Neural progenitor cell (in vitro differentiated cells): ENCODE data around the gene NFATC2. TPM values are rescaled to one million over a fixed set of nuclear protein-coding genes. Genes with fewer than 3 reads are reported as not detected.

Source experiments
- DNase-seq: peaks from one replicate; pipeline ENCODE4 v3.0.0-alpha.2; 2016; ENCODE audit warnings: low spot score
- H2AFZ ChIP-seq: fragments of 200-600 bp; sonication (generic); replicated peaks from 2 replicates; pipeline ENCODE4 v1.6.1; 2016; ENCODE audit warnings: antibody characterized with exemption
- H3F3A ChIP-seq: fragments of 200-600 bp; sonication (generic); 2 replicates; pipeline ENCODE4 v1.6.1; 2016; ENCODE audit warnings: antibody characterized with exemption, low read depth
- H3K27ac ChIP-seq: fragments of 200-600 bp; sonication (generic); 2 replicates; pipeline ENCODE4 v1.5.1; 2016; ENCODE audit warnings: mild to moderate bottlenecking
- H3K27me3 ChIP-seq: fragments of 200-600 bp; sonication (generic); 2 replicates; pipeline ENCODE4 v1.6.1; 2016; ENCODE audit warnings: mild to moderate bottlenecking, moderate library complexity
- H3K36me3 ChIP-seq: fragments of 200-600 bp; sonication (generic); 2 replicates; pipeline ENCODE4 v1.5.1; 2016
- H3K4me1 ChIP-seq: fragments of 200-600 bp; sonication (generic); 2 replicates; pipeline ENCODE4 v1.6.1; 2016; ENCODE audit warnings: mixed run types
- H3K4me2 ChIP-seq: fragments of 200-600 bp; sonication (generic); 2 replicates; pipeline ENCODE4 v1.6.1; 2016
- H3K4me3 ChIP-seq: fragments of 200-600 bp; sonication (generic); 2 replicates; pipeline ENCODE4 v1.5.1; 2016
- H3K79me2 ChIP-seq: fragments of 200-600 bp; sonication (generic); 2 replicates; pipeline ENCODE4 v1.6.1; 2016; ENCODE audit warnings: low read depth
- H3K9ac ChIP-seq: fragments of 200-600 bp; sonication (generic); 2 replicates; pipeline ENCODE4 v1.6.1; 2016
- H3K9me3 ChIP-seq: fragments of 200-600 bp; sonication (generic); 2 replicates; pipeline ENCODE4 v1.5.1; 2016; ENCODE audit warnings: low read depth
- H4K20me1 ChIP-seq: fragments of 200-600 bp; sonication (generic); 2 replicates; pipeline ENCODE4 v1.6.1; 2016; ENCODE audit warnings: low read depth
- H3K27ac Mint-ChIP-seq: 3 replicates; pipeline ENCODE4 v1.8.0; 2021; ENCODE audit warnings: mixed read lengths
- H3K27me3 Mint-ChIP-seq: 2 replicates; pipeline ENCODE4 v1.8.0; 2022; ENCODE audit warnings: low read depth, mild to moderate bottlenecking, inconsistent platforms, moderate library complexity, mixed read lengths; ENCODE audit not compliant: insufficient read depth
- H3K36me3 Mint-ChIP-seq: 3 replicates; pipeline ENCODE4 v1.8.0; 2021; ENCODE audit warnings: mixed read lengths
- H3K4me1 Mint-ChIP-seq: 3 replicates; pipeline ENCODE4 v1.8.0; 2021; ENCODE audit warnings: mixed read lengths
- H3K4me3 Mint-ChIP-seq: 3 replicates; pipeline ENCODE4 v1.8.0; 2021; ENCODE audit warnings: mild to moderate bottlenecking, moderate library complexity, mixed read lengths
- H3K9me3 Mint-ChIP-seq: 3 replicates; pipeline ENCODE4 v1.8.0; 2020; ENCODE audit warnings: mixed read lengths
- CTCF ChIP-seq: fragments of 200-600 bp; sonication (generic); IDR thresholded peaks from 2 replicates; pipeline ENCODE4 v1.5.1; 2017; ENCODE audit warnings: antibody characterized with exemption, mild to moderate bottlenecking
- EZH2 ChIP-seq: fragments of 200-600 bp; sonication (generic); IDR thresholded peaks from 2 replicates; pipeline ENCODE4 v1.6.1; 2017; ENCODE audit warnings: antibody characterized with exemption, mild to moderate bottlenecking, moderate library complexity
- EZH2phosphoT487 ChIP-seq: fragments of 200-600 bp; sonication (generic); IDR thresholded peaks from 2 replicates; pipeline ENCODE4 v1.6.1; 2017; ENCODE audit warnings: antibody characterized with exemption
- total RNA-seq: library from RNA; depleted of rRNA; stranded (reverse); fragments of >200 nt; gene quantifications from 2 replicates; pipeline ENCODE4 v1.2.3, GENCODE V29; 2015; ENCODE audit warnings: low replicate concordance

The NFATC2 gene
- total RNA-seq, 1 donor from 2014 or later = 0.19 TPM

GRCh38 chr20:51566594-51566993, 24.1 kb upstream of the NFATC2 start:
- H3K36me3 ChIP-seq = no peaks in the 10 kb centered on the region
- peaks cover 4% of the 10 kb centered on the region for H3K4me1 ChIP-seq
- H2AFZ ChIP-seq = no peak overlapping the region
- H3K9me3 Mint-ChIP-seq = peaks cover 5% of the 10 kb centered on the region
- no peak overlapping the region for H3K4me3 ChIP-seq
- no peaks in the 10 kb centered on the region for H3K9me3 ChIP-seq
- no peaks in the 10 kb centered on the region for H3K79me2 ChIP-seq
- no peak overlapping the region for H3K4me2 ChIP-seq
- peaks cover 19% of the 10 kb centered on the region for H3K27me3 Mint-ChIP-seq
- H3K27ac ChIP-seq = no peak overlapping the region
- H3K27me3 ChIP-seq = peaks cover 35% of the 10 kb centered on the region
- H3F3A ChIP-seq = peaks cover 22% of the 10 kb centered on the region
- H3K4me3 Mint-ChIP-seq = no peak overlapping the region
- TF ChIP-seq EZH2phosphoT487 (no peak), EZH2 (no peak), CTCF (no peak)
- no peaks in the 10 kb centered on the region for H3K36me3 Mint-ChIP-seq
- peaks cover 4% of the 10 kb centered on the region for H4K20me1 ChIP-seq
- no peak overlapping the region for H3K9ac ChIP-seq
- no peak for DNase-seq
- H3K27ac Mint-ChIP-seq = no peak overlapping the region
- H3K4me1 Mint-ChIP-seq = peaks cover 25% of the 10 kb centered on the region

- Histone ChIP-seq H3K27ac (no peak overlapping the region), H3K79me2 (no peaks in the 10 kb centered on the region), H2AFZ (no peak overlapping the region), H3F3A (peaks cover 33% of the 10 kb centered on the region), H3K9me3 (no peaks in the 10 kb centered on the region), H3K9ac (no peak overlapping the region), H3K36me3 (no peaks in the 10 kb centered on the region), H3K27me3 (peaks cover 45% of the 10 kb centered on the region), H3K4me1 (peaks cover 12% of the 10 kb centered on the region), H3K4me2 (no peak overlapping the region), H3K4me3 (no peak overlapping the region), H4K20me1 (peaks cover 5% of the 10 kb centered on the region)
- no peak overlapping the region for H3K27ac Mint-ChIP-seq
- H3K9me3 Mint-ChIP-seq = peaks cover 5% of the 10 kb centered on the region
- peaks cover 34% of the 10 kb centered on the region for H3K4me1 Mint-ChIP-seq
- DNase-seq = no peak
- H3K4me3 Mint-ChIP-seq = peak overlapping the region; percentile 50
- peaks cover 28% of the 10 kb centered on the region for H3K27me3 Mint-ChIP-seq
- no peaks in the 10 kb centered on the region for H3K36me3 Mint-ChIP-seq
- TF ChIP-seq CTCF (no peak), EZH2 (no peak), EZH2phosphoT487 (no peak)
Measured at GRCh38 chr20:51565298-51566144, 23.0 kb upstream of the NFATC2 start.

GRCh38 chr20:51563486-51564332, 21.2 kb upstream of the NFATC2 start:
- Histone ChIP-seq H2AFZ (no peak overlapping the region), H3K27ac (no peak overlapping the region), H3K9me3 (no peaks in the 10 kb centered on the region), H3K79me2 (no peaks in the 10 kb centered on the region), H3K4me2 (peak overlapping the region; percentile 81), H4K20me1 (peaks cover 5% of the 10 kb centered on the region), H3K27me3 (peaks cover 63% of the 10 kb centered on the region), H3F3A (peaks cover 38% of the 10 kb centered on the region), H3K4me1 (peaks cover 15% of the 10 kb centered on the region), H3K36me3 (no peaks in the 10 kb centered on the region), H3K4me3 (peak overlapping the region; percentile 52), H3K9ac (no peak overlapping the region)
- no peak for TF ChIP-seq EZH2
- no peak for TF ChIP-seq EZH2phosphoT487
- TF ChIP-seq CTCF = no peak
- no peaks in the 10 kb centered on the region for H3K36me3 Mint-ChIP-seq
- peak overlapping the region; percentile 25 for H3K27ac Mint-ChIP-seq
- peaks cover 39% of the 10 kb centered on the region for H3K27me3 Mint-ChIP-seq
- peaks cover 44% of the 10 kb centered on the region for H3K4me1 Mint-ChIP-seq
- DNase-seq = peak; percentile 67
- H3K9me3 Mint-ChIP-seq = peaks cover 5% of the 10 kb centered on the region
- peak overlapping the region; percentile 85 for H3K4me3 Mint-ChIP-seq
